ENCODE measurements around the gene KIFAP3. TPM values are rescaled to one million over a fixed set of nuclear protein-coding genes. Genes with fewer than 3 reads are reported as not detected.

Gene KIFAP3
- total and polyA plus RNA-seq, 4 donors: 4.5 to 11.1 (median 6.9) TPM

GRCh38 chr1:169885207-169885606 lies 189.3 kb downstream of the KIFAP3 start:
- Histone ChIP-seq H3K9me3 (ENCODE audit: control insufficient read depth in 4 of 4, low read length in 3 of 4) (no peaks in the 10 kb centered on the region), H3K9ac (ENCODE audit: low read depth in 1 of 2, low read length in 2 of 2) (no peak overlapping the region), H3K4me1 (ENCODE audit: control insufficient read depth in 4 of 4, insufficient read depth in 4 of 4, low read length in 3 of 4) (peaks cover 0 to 4% (median 4%) of the 10 kb centered on the region in 4 donors), H3K27me3 (ENCODE audit: control insufficient read depth in 4 of 4, insufficient read depth in 4 of 4, low read length in 3 of 4) (no peaks in the 10 kb centered on the region), H3K27ac (ENCODE audit: low read depth in 1 of 2, low read length in 2 of 2) (no peak overlapping the region), H3K36me3 (ENCODE audit: control insufficient read depth in 4 of 4, insufficient read depth in 3 of 4, low read depth in 1 of 4, low read length in 3 of 4) (peaks cover 0 to 25% (median 18%) of the 10 kb centered on the region in 4 donors), H3K4me3 (ENCODE audit: low read depth in 1 of 3, low read length in 3 of 3) (no peak overlapping the region)
- 92% methylated on average over 2 of the region's 2 CpGs for WGBS
- no peak for TF ChIP-seq REST (IDR thresholded peaks at IDR 0.05)
- TF ChIP-seq FOXA2 (IDR thresholded peaks at IDR 0.05): no peak
- TF ChIP-seq HNF4G (IDR thresholded peaks at IDR 0.05): no peak
- no peak for TF ChIP-seq ATF3 (IDR thresholded peaks at IDR 0.05)
- no peak for DNase-seq (ENCODE audit: low spot score)

- Histone ChIP-seq H3K9ac (ENCODE audit: low read depth in 1 of 2, low read length in 2 of 2) (no peak overlapping the region), H3K4me3 (ENCODE audit: low read depth in 1 of 3, low read length in 3 of 3) (no peak overlapping the region), H3K9me3 (ENCODE audit: control insufficient read depth in 4 of 4, low read length in 3 of 4) (no peaks in the 10 kb centered on the region), H3K27ac (ENCODE audit: low read depth in 1 of 2, low read length in 2 of 2) (no peak overlapping the region), H3K27me3 (ENCODE audit: control insufficient read depth in 4 of 4, insufficient read depth in 4 of 4, low read length in 3 of 4) (no peaks in the 10 kb centered on the region), H3K36me3 (ENCODE audit: control insufficient read depth in 4 of 4, insufficient read depth in 3 of 4, low read depth in 1 of 4, low read length in 3 of 4) (peaks cover 0 to 25% (median 18%) of the 10 kb centered on the region in 4 donors), H3K4me1 (ENCODE audit: control insufficient read depth in 4 of 4, insufficient read depth in 4 of 4, low read length in 3 of 4) (peaks cover 0 to 2% (median 0%) of the 10 kb centered on the region in 4 donors)
- TF ChIP-seq HNF4A (conservative IDR thresholded peaks at IDR 0.05) (no peak), GABPA (IDR thresholded peaks at IDR 0.05 in 1 of 2, conservative IDR thresholded peaks at IDR 0.05 in 1 of 2) (no peak), RXRA (IDR thresholded peaks at IDR 0.05) (no peak), RAD21 (IDR thresholded peaks at IDR 0.05) (no peak), ZBTB33 (IDR thresholded peaks at IDR 0.05) (no peak)
- DNase-seq (ENCODE audit: low spot score): no peak
Observed at GRCh38 chr1:169884634-169885033, 189.9 kb downstream of the KIFAP3 start.

GRCh38 chr1:169882039-169882511 lies 192.4 kb downstream of the KIFAP3 start:
- peaks cover 3 to 15% (median 8%) of the 10 kb centered on the region in 4 donors for H3K4me1 ChIP-seq (ENCODE audit: control insufficient read depth in 4 of 4, insufficient read depth in 4 of 4, low read length in 3 of 4)
- H3K9me3 ChIP-seq (ENCODE audit: control insufficient read depth in 4 of 4, low read length in 3 of 4): no peaks in the 10 kb centered on the region
- no peak overlapping the region for H3K27ac ChIP-seq (ENCODE audit: low read depth in 1 of 2, low read length in 2 of 2)
- H3K27me3 ChIP-seq (ENCODE audit: control insufficient read depth in 4 of 4, insufficient read depth in 4 of 4, low read length in 3 of 4): no peaks in the 10 kb centered on the region
- no peak for DNase-seq (ENCODE audit: low spot score)
- TF ChIP-seq YY1 (IDR thresholded peaks at IDR 0.05): no peak
- no peak for TF ChIP-seq HNF4A (conservative IDR thresholded peaks at IDR 0.05)
- TF ChIP-seq GABPA (IDR thresholded peaks at IDR 0.05 in 1 of 2, conservative IDR thresholded peaks at IDR 0.05 in 1 of 2): no peak
- TF ChIP-seq FOXA2 (IDR thresholded peaks at IDR 0.05): no peak
- TF ChIP-seq ZBTB33 (IDR thresholded peaks at IDR 0.05): no peak
- no peak for TF ChIP-seq RAD21 (IDR thresholded peaks at IDR 0.05)
- TF ChIP-seq TAF1 (conservative IDR thresholded peaks at IDR 0.05): no peak
- no peak overlapping the region for H3K9ac ChIP-seq (ENCODE audit: low read depth in 1 of 2, low read length in 2 of 2)
- H3K4me3 ChIP-seq (ENCODE audit: low read depth in 1 of 3, low read length in 3 of 3): no peak overlapping the region
- peaks cover 3 to 22% (median 9%) of the 10 kb centered on the region in 4 donors for H3K36me3 ChIP-seq (ENCODE audit: control insufficient read depth in 4 of 4, insufficient read depth in 3 of 4, low read depth in 1 of 4, low read length in 3 of 4)
- WGBS: 94% methylated on average over 20 of the region's 20 CpGs
